IMR-90 (cell line): ENCODE measurements around the gene PAPSS2. TPM values are rescaled to one million over a fixed set of nuclear protein-coding genes. Genes with fewer than 3 reads are reported as not detected.

Experiments
- ATAC-seq: fragments of 200-7000 bp; cut with Tn5 transposase; 2 replicates; pipeline ENCODE4 v1.9.1; 2020; ENCODE audit warnings: low read depth, mild to moderate bottlenecking, moderate library complexity
- BruUV-seq: library from RNA; stranded (reverse); fragments of 400-500 nt; replicated peaks from 2 replicates; lab custom pipeline; 2021; lab: Mats Ljungman, UMichigan
- CTCF ChIA-PET: fragments of 300-600 bp; formaldehyde crosslinking; extraction: SDS; loops from one replicate; lab custom pipeline; 2021; ENCODE audit warnings: antibody characterized with exemption; lab: Yijun Ruan, JAX
- POLR2A ChIA-PET: fragments of 300-600 bp; sonication (Branson Sonifier 250); formaldehyde crosslinking; loops from one replicate; lab custom pipeline; 2022; ENCODE audit warnings: antibody characterized with exemption; ENCODE audit not compliant: unreplicated experiment; lab: Charles Lee
- DNase-seq: peaks from one replicate; pipeline ENCODE4 v3.0.0; 2013
- H2AFZ ChIP-seq: replicated peaks from 2 replicates; pipeline ENCODE3; 2013; ENCODE audit warnings: low read length, mild to moderate bottlenecking; ENCODE audit not compliant: poor library complexity
- H2AK5ac ChIP-seq: 2 replicates; pipeline ENCODE4 v1.6.1; 2013; ENCODE audit warnings: low read depth, low read length, inconsistent platforms
- H2AK9ac ChIP-seq: replicated peaks from 2 replicates; pipeline ENCODE3; 2013; ENCODE audit warnings: mild to moderate bottlenecking, low read depth, low read length, moderate library complexity; ENCODE audit not compliant: poor library complexity
- H2BK120ac ChIP-seq: 2 replicates; pipeline ENCODE4 v1.6.1; 2013; ENCODE audit warnings: low read depth, low read length, inconsistent platforms
- H2BK15ac ChIP-seq: 3 replicates; pipeline ENCODE4 v1.6.1; 2013; ENCODE audit warnings: low read depth, low read length, inconsistent platforms
- H2BK20ac ChIP-seq: 2 replicates; pipeline ENCODE4 v1.6.1; 2013; ENCODE audit warnings: low read depth, mild to moderate bottlenecking, inconsistent platforms, low read length, moderate library complexity
- H2BK5ac ChIP-seq: 2 replicates; pipeline ENCODE4 v1.6.1; 2013; ENCODE audit warnings: mild to moderate bottlenecking, low read depth, low read length, inconsistent platforms; ENCODE audit not compliant: poor library complexity, severe bottlenecking
- H3K14ac ChIP-seq: replicated peaks from 2 replicates; pipeline ENCODE4 v1.6.1; 2013; ENCODE audit warnings: low read depth, low read length, inconsistent platforms
- H3K18ac ChIP-seq: 2 replicates; pipeline ENCODE4 v1.6.1; 2013; ENCODE audit warnings: low read depth, low read length, control low read depth
- H3K23ac ChIP-seq: 2 replicates; pipeline ENCODE4 v1.6.1; 2013; ENCODE audit warnings: low read depth, low read length, inconsistent platforms
- H3K27ac ChIP-seq: 2 replicates; pipeline ENCODE4 v1.5.1; 2013; ENCODE audit warnings: mild to moderate bottlenecking, control low read depth, low read length; ENCODE audit not compliant: insufficient read depth
- H3K27me3 ChIP-seq: 2 replicates; pipeline ENCODE4 v1.6.1; 2013; ENCODE audit warnings: low read length; ENCODE audit not compliant: control insufficient read depth, insufficient read depth
- H3K36me3 ChIP-seq: 2 replicates; pipeline ENCODE4 v1.6.1; 2013; ENCODE audit warnings: low read length, mixed read lengths; ENCODE audit not compliant: control insufficient read depth, insufficient read depth
- H3K4ac ChIP-seq: 2 replicates; pipeline ENCODE4 v1.6.1; 2013; ENCODE audit warnings: low read depth, low read length, inconsistent platforms
- H3K4me1 ChIP-seq: 2 replicates; pipeline ENCODE4 v1.6.1; 2013; ENCODE audit warnings: low read length, mixed read lengths; ENCODE audit not compliant: control insufficient read depth, insufficient read depth
- H3K4me2 ChIP-seq: 2 replicates; pipeline ENCODE4 v1.6.1; 2013; ENCODE audit warnings: low read depth, mild to moderate bottlenecking, control low read depth, low read length, moderate library complexity
- H3K4me3 ChIP-seq: 2 replicates; pipeline ENCODE4 v1.5.1; 2013; ENCODE audit warnings: low read depth, mild to moderate bottlenecking, control low read depth, low read length, moderate library complexity; ENCODE audit not compliant: insufficient read depth
- H3K56ac ChIP-seq: 2 replicates; pipeline ENCODE4 v1.6.1; 2013; ENCODE audit warnings: low read length, inconsistent platforms; ENCODE audit not compliant: insufficient read depth; ENCODE audit errors: extremely low read depth
- H3K79me1 ChIP-seq, 2 experiments: 2 replicates each; pipeline ENCODE4 v1.6.1; 2013; ENCODE audit warnings: low read length in 2 of 2, inconsistent platforms in 1 of 2, low read depth in 1 of 2
- H3K9ac ChIP-seq: 2 replicates; pipeline ENCODE4 v1.6.1; 2013; ENCODE audit warnings: low read depth, low read length, control low read depth
- H3K9me1 ChIP-seq: 2 replicates; pipeline ENCODE4 v1.6.1; 2013; ENCODE audit warnings: low read length, inconsistent platforms; ENCODE audit not compliant: insufficient read depth
- H3K9me3 ChIP-seq: 2 replicates; pipeline ENCODE4 v1.6.1; 2013; ENCODE audit warnings: low read length; ENCODE audit not compliant: control insufficient read depth, insufficient read depth
- H4K20me1 ChIP-seq: 2 replicates; pipeline ENCODE4 v1.6.1; 2013; ENCODE audit warnings: low read length, inconsistent platforms; ENCODE audit not compliant: insufficient read depth
- H4K5ac ChIP-seq: 2 replicates; pipeline ENCODE4 v1.6.1; 2013; ENCODE audit warnings: mild to moderate bottlenecking, low read depth, low read length, control low read depth
- H4K8ac ChIP-seq, 2 experiments: 2 replicates each; pipeline ENCODE4 v1.6.1; 2013; ENCODE audit warnings: low read depth in 2 of 2, low read length in 2 of 2, control low read depth in 1 of 2, inconsistent platforms in 1 of 2
- H4K91ac ChIP-seq: 2 replicates; pipeline ENCODE4 v1.6.1; 2013; ENCODE audit warnings: low read depth, low read length, inconsistent platforms; ENCODE audit not compliant: insufficient read depth
- NFE2L2 ChIP-seq: fragments of 150-350 bp; IDR thresholded peaks from 2 replicates; pipeline ENCODE4 v1.6.1; 2016; ENCODE audit warnings: low read depth, mild to moderate bottlenecking, low read length
- WGBS, 2 experiments: methylation state at CpG; one replicate each; pipeline versions ENCODE4 v1.1.5 to v1.1.7; 2013; ENCODE audit warnings: missing lambda C conversion rate in 2 of 2; ENCODE audit not compliant: insufficient read length in 1 of 2; ENCODE audit errors: extremely low coverage in 2 of 2; 5-methylcytosine and 5-hydroxymethylcytosine counted together
- dilution Hi-C: fragments of 300-500 bp; cut with HindIII; formaldehyde crosslinking; loops from one replicate; pipeline ENCODE4 v1.14.3; 2018; ENCODE audit warnings: low sequenced_read_pairs; ENCODE audit not compliant: unreplicated experiment
- in situ Hi-C: fragments of 300-500 bp; cut with MboI; formaldehyde crosslinking; loops from 3 replicates; pipeline ENCODE4 v1.14.3; 2019; ENCODE audit warnings: low sequenced_read_pairs, inconsistent platforms, mixed read lengths
- intact Hi-C: fragments of 100-400 bp; cut with micrococcal nuclease; formaldehyde crosslinking; loops from 2 replicates; pipeline ENCODE4 v1.10.0; 2022
- polyA plus RNA-seq, 3 experiments: library from polyadenylated mRNA; depleted of rRNA; stranded (reverse); fragments of >200 nt; gene quantifications; 2 replicates each; pipeline ENCODE4 v1.2.3, GENCODE V29; 2012; ENCODE audit warnings: low replicate concordance in 1 of 3
- total RNA-seq: library from RNA; depleted of rRNA; stranded (reverse); fragments of >200 nt; gene quantifications from 2 replicates; pipeline ENCODE4 v1.2.3, GENCODE V29; 2012
- TF ChIP-seq, protein P1 (sequence below): fragments of 150-350 bp; IDR thresholded peaks from 2 replicates; pipeline ENCODE4 v1.6.1; 2016; ENCODE audit warnings: low read depth, mild to moderate bottlenecking, low read length, moderate library complexity, borderline replicate concordance

Gene PAPSS2
- total and polyA plus RNA-seq, 2 of the 4 experiments (the other 2 are of a cell fraction), result 55.0 to 63.3 TPM

- ATAC-seq, result no peak
- intact Hi-C loops, result no loop called here
- no CpG with 5 or more reads among the region's 3 CpGs for WGBS, 2 experiments
Measured at GRCh38 chr10:87615856-87616255, 43.8 kb upstream of the PAPSS2 start.

More at GRCh38 chr10:87615856-87616255, 43.8 kb upstream of the PAPSS2 start:
- H3K79me1 ChIP-seq, result no peaks in the 10 kb centered on the region
- ChIA-PET POLR2A (no interaction called here), CTCF (interaction anchor here (1.6 kb wide), 1 partner anchor 10 kb away, joined by 3 read pairs; no protein-coding TSS in a partner anchor)
- peaks cover 31% of the 10 kb centered on the region for H3K27me3 ChIP-seq
- no TSS peak for BruUV-seq
- no peak overlapping the region for H4K8ac ChIP-seq
- H3K9ac ChIP-seq, result no peak overlapping the region
- H3K14ac ChIP-seq, result no peak overlapping the region
- no peak for DNase-seq
- H3K9me3 ChIP-seq, result no peaks in the 10 kb centered on the region; the same call in 1 of the 2 replicates
- no peak overlapping the region for H3K4ac ChIP-seq
- no peak overlapping the region for H3K23ac ChIP-seq
- H2BK15ac ChIP-seq, result no peak overlapping the region
- no peak overlapping the region for H3K56ac ChIP-seq
- H2BK120ac ChIP-seq, result no peak overlapping the region
- H3K27ac ChIP-seq, result no peak overlapping the region
- no peaks in the 10 kb centered on the region for H3K9me1 ChIP-seq
- H4K91ac ChIP-seq, result no peak overlapping the region
- no peak overlapping the region for H2AFZ ChIP-seq
- H4K20me1 ChIP-seq, result no peaks in the 10 kb centered on the region
- TF ChIP-seq, protein P1, sequence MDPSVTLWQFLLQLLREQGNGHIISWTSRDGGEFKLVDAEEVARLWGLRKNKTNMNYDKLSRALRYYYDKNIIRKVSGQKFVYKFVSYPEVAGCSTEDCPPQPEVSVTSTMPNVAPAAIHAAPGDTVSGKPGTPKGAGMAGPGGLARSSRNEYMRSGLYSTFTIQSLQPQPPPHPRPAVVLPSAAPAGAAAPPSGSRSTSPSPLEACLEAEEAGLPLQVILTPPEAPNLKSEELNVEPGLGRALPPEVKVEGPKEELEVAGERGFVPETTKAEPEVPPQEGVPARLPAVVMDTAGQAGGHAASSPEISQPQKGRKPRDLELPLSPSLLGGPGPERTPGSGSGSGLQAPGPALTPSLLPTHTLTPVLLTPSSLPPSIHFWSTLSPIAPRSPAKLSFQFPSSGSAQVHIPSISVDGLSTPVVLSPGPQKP, result no peak
- TF ChIP-seq NFE2L2, result no peak
- H3K18ac ChIP-seq, result no peak overlapping the region
- no peak overlapping the region for H3K4me2 ChIP-seq
- in situ Hi-C loops, result no loop called here
- no peaks in the 10 kb centered on the region for H3K36me3 ChIP-seq
- no peak overlapping the region for H2AK5ac ChIP-seq
- no peak overlapping the region for H3K4me3 ChIP-seq
- H4K5ac ChIP-seq, result no peak overlapping the region
- peaks cover 5% of the 10 kb centered on the region; the same call in 1 of the 2 replicates for H3K4me1 ChIP-seq
- dilution Hi-C loops, result no loop called here
- H2AK9ac ChIP-seq, result no peak overlapping the region
- no peak overlapping the region for H2BK5ac ChIP-seq
- no peak overlapping the region for H2BK20ac ChIP-seq
